ENCODE measurements around the gene SRGAP2C.
"Not testable (repeated sequence)": the region's sequence is repeated elsewhere in the genome, so short reads cannot be mapped to it uniquely, and the experiment has no call there.

DNA sequence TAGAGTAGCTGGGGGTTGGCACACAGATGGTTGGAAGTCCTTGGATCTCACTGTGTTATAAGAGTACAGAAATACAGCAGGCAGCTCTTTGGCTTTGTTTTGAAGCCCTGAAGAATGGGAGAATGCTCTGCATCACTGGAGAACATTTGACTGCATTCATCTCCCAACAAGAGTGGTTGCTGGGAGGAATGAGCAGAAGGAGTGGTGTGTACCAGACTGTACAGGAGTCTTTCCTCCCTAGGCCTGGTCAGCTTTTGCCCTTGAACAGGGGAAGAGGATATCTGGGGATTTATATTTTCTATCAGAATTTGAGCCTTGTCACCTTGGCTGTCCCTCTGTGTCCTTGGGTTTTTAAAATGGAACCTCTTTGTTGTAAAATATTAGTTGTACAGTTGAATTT, 69.8 kb downstream of the SRGAP2C start:
- TF ChIP-seq, protein P1, sequence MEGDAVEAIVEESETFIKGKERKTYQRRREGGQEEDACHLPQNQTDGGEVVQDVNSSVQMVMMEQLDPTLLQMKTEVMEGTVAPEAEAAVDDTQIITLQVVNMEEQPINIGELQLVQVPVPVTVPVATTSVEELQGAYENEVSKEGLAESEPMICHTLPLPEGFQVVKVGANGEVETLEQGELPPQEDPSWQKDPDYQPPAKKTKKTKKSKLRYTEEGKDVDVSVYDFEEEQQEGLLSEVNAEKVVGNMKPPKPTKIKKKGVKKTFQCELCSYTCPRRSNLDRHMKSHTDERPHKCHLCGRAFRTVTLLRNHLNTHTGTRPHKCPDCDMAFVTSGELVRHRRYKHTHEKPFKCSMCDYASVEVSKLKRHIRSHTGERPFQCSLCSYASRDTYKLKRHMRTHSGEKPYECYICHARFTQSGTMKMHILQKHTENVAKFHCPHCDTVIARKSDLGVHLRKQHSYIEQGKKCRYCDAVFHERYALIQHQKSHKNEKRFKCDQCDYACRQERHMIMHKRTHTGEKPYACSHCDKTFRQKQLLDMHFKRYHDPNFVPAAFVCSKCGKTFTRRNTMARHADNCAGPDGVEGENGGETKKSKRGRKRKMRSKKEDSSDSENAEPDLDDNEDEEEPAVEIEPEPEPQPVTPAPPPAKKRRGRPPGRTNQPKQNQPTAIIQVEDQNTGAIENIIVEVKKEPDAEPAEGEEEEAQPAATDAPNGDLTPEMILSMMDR (IDR thresholded peaks at IDR 0.05; ENCODE audit: insufficient read depth, low read depth, low read length), result not testable (repeated sequence)
- TF ChIP-seq EZH2 (IDR thresholded peaks at IDR 0.05; ENCODE audit: insufficient read depth, low read length), result not testable (repeated sequence)
